Right lobe of liver (tissue), 6 donors: ENCODE results near the gene KCNJ8. TPM values are rescaled to one million over a fixed set of nuclear protein-coding genes. Genes with fewer than 3 reads are reported as not detected.

ENCODE experiments used
- ATAC-seq, 4 donors: fragments of 200-7000 bp; cut with Tn5 transposase; one replicate each; pipeline ENCODE4 v1.9.1; 2020; ENCODE audit warnings: mild to moderate bottlenecking in 4 of 4, moderate library complexity in 4 of 4
- DNase-seq, 3 donors: peaks; one replicate each; pipeline ENCODE4 v3.0.0-alpha.2; 2020
- H3K27ac ChIP-seq, 3 donors: fragments of 200-600 bp; one replicate each; pipeline ENCODE4 v1.8.0; 2022
- H3K27me3 ChIP-seq, 2 donors: fragments of 200-600 bp; one replicate each; pipeline ENCODE4 v1.8.0; 2022
- H3K36me3 ChIP-seq, 4 donors: fragments of 200-600 bp; sonication (generic) in 1 of 4; one replicate each; pipeline versions ENCODE4 v1.5.1 to v1.8.0; 2017 to 2022; ENCODE audit warnings: control low read depth in 1 of 4
- H3K4me1 ChIP-seq, 4 donors: fragments of 200-600 bp; sonication (generic) in 1 of 4; one replicate each; pipeline versions ENCODE4 v1.5.1 to v1.8.0; 2017 to 2022; ENCODE audit warnings: control low read depth in 1 of 4
- H3K4me3 ChIP-seq, 3 donors: fragments of 200-600 bp; one replicate each; pipeline ENCODE4 v1.8.0; 2022
- H3K9me3 ChIP-seq, 4 donors: fragments of 200-600 bp; sonication (generic) in 1 of 4; one replicate each; pipeline versions ENCODE4 v1.5.1 to v1.8.0; 2017 to 2022; ENCODE audit warnings: control low read depth in 1 of 4
- POLR2A ChIP-seq: fragments of 450-650 bp; IDR thresholded peaks from one replicate; pipeline ENCODE4 v1.6.1; 2017; ENCODE audit warnings: antibody characterized with exemption, mild to moderate bottlenecking
- WGBS: methylation state at CpG from one replicate; pipeline ENCODE4 v1.1.6; 2018; ENCODE audit warnings: low coverage, low lambda C conversion rate; ENCODE audit not compliant: insufficient coverage; ENCODE audit errors: missing lambda C conversion rate; 5-methylcytosine and 5-hydroxymethylcytosine counted together
- intact Hi-C, 2 donors: fragments of 100-400 bp; cut with DNase I; formaldehyde crosslinking; loops; one replicate each; pipeline versions ENCODE4 v1.11.2 to v1.14.1; 2022
- long read RNA-seq: library from polyadenylated mRNA; unstranded; transcript quantifications from one replicate; pipeline ENCODE4 v2.0.0, GENCODE V29; 2019
- total RNA-seq, 6 experiments: library from RNA; depleted of rRNA in 2 of 6; stranded (reverse); fragments of >200 nt in 2 of 6; fragmentation: NEBNext Ultra II Directional in 3 of 6; extraction: Animal tissue kit (Norgen Biotek cat#: 25700) in 3 of 6; gene quantifications; one replicate each; pipeline versions ENCODE4 v1.1.0 to v1.2.4, GENCODE V29; 2016 to 2023
- TF ChIP-seq, protein P1 (sequence below), 4 donors: fragments of 200-600 bp in 3 of 4; fragments of 450-650 bp in 1 of 4; IDR thresholded peaks; one replicate each; pipeline versions ENCODE4 v1.5.1 to v1.8.0; 2016 to 2022; ENCODE audit warnings: antibody characterized with exemption in 4 of 4, mild to moderate bottlenecking in 2 of 4
- donor health status: DM: no; HTN: yes; CAD: no.
- donor health status: DM: no; HTN: no; CAD: no.
- donor health status: DM: no; HTN: no; CAD: no.
- donor health status: DM: no; HTN: yes; CAD: no.
- donor health status: DM: no; HTN: yes; CAD: no.

Gene KCNJ8
- total RNA-seq = 10 to 100 TPM in 5 of 6 experiments, 1 to 10 TPM in 1; 9.1 to 37.5 (median 25.4) TPM
- long read RNA-seq, transcript KCNJ8-201 (3 exons, 2,389 nt) = major isoform, 6 of 9 reads
- long read RNA-seq, partial matches to known transcripts = 2 of 9 reads
- long read RNA-seq, other reads (novel, unspliced or antisense) = 1 of 9 reads

DNA sequence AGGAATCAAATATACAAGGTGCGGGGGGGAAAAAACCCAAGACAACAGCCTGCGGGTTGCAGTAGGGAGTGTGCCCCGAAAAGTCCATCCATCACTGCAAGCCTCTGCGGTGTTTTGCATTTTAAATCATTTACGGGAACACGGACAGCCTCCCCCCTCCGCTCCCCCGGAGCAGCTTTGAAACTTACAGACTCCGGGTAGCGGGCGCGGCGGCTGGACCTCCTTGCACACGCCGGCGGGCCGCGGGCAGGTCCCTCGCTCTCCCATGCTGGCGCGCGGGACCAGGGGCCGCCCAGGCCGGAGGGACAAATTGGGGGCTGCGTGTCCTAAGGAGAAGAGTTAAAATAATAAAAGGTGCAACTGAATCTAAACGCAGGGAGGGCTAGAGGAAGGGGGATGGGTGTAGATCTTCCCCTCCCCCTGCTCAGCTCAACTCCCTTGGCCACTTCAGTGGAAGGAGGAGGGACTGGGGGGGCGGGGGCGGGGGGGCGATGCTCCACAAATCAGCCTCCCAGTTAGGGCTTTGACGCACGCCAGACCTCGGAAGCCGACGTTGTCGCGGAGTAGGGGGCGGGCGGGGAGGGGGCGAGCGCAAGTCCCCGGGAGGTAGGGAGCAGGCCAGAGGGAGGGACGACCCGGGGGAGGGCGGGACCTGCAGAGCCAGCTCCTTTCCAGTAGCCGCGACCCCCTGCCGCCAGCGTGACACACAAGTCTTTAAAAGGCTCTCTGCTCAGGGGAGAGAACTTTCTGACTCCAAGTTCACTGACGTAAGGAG is at the start of gene KCNJ8:
Gene KCNJ8, minus strand, starts transcription at position 349 of the 775 bp plus-strand sequence. CDS start 1,090 bp downstream, outside the sequence.
- ATAC-seq (peak; percentile 68 to 89 (median 78)), DNase-seq (peak; percentile 78 to 97 (median 92))
- H3K36me3 ChIP-seq = peaks cover 0 to 9% (median 0%) of the 10 kb centered on the region in 4 donors
- intact Hi-C loops = no loop called here
- no peaks in the 10 kb centered on the region for H3K27me3 ChIP-seq
- TF ChIP-seq, protein P1, sequence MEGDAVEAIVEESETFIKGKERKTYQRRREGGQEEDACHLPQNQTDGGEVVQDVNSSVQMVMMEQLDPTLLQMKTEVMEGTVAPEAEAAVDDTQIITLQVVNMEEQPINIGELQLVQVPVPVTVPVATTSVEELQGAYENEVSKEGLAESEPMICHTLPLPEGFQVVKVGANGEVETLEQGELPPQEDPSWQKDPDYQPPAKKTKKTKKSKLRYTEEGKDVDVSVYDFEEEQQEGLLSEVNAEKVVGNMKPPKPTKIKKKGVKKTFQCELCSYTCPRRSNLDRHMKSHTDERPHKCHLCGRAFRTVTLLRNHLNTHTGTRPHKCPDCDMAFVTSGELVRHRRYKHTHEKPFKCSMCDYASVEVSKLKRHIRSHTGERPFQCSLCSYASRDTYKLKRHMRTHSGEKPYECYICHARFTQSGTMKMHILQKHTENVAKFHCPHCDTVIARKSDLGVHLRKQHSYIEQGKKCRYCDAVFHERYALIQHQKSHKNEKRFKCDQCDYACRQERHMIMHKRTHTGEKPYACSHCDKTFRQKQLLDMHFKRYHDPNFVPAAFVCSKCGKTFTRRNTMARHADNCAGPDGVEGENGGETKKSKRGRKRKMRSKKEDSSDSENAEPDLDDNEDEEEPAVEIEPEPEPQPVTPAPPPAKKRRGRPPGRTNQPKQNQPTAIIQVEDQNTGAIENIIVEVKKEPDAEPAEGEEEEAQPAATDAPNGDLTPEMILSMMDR (IDR thresholded peaks at IDR 0.05) = peak in 1 of 4 donors; percentile 6
- TF ChIP-seq POLR2A = peak; percentile 46
- peak within 1 kb of the TSS; percentile 77 to 99 (median 99) for H3K27ac ChIP-seq
- peaks cover 0 to 20% (median 3%) of the 10 kb centered on the region in 4 donors for H3K4me1 ChIP-seq
- WGBS = under 1% methylated on average over 38 of the region's 49 CpGs
- no peaks in the 10 kb centered on the region for H3K9me3 ChIP-seq
- peak within 1 kb of the TSS; percentile 46 to 75 (median 74) for H3K4me3 ChIP-seq

DNA sequence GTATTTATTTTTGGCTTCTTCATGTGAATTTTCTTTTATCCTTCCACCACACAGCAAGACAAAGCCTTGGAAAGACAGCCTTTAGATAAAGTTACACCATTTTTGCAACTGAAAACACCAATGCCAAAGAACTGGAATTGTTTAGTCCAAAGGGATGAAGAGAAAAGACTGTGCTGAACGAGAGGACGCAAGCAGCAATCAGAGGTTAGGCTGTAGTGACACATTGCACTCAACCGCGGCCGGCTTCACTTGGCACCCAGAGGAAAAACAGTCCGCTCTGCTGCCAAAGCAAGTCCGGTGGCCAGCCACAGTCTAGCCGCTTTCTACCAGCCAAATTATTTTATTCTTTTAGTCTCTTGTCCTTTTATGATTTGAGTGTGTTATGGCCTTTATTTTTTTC is 49.1 kb upstream of the KCNJ8 start:
- WGBS = 14% methylated on average over 5 of the region's 8 CpGs

DNA sequence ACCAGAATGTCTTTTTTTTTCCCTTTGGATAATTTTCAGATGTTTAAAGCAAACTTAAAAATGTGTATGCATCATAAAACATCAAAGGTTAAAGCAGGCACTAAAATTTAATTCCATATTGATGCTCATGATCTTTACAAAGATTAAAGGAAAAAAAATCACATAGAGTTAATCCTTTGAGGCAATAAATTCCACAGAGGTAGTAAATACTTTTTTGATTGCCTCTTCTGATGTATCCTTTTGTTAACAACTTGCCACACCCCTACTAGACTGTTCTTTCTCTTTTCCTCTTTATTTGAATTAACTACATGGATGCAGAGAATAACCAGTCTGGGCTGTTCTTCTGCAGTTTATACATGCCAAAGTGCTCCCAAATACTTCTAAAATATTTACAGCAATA is 45.2 kb upstream of the KCNJ8 start:
- H3K27me3 ChIP-seq = no peaks in the 10 kb centered on the region
- ATAC-seq = no peak
- H3K27ac ChIP-seq = peak overlapping the region in 2 of 3 donors; percentile 77 to 81
- DNase-seq = no peak
- no peaks in the 10 kb centered on the region for H3K9me3 ChIP-seq
- no peaks in the 10 kb centered on the region for H3K36me3 ChIP-seq
- H3K4me1 ChIP-seq = peaks cover 0 to 58% (median 19%) of the 10 kb centered on the region in 4 donors
- H3K4me3 ChIP-seq = no peak overlapping the region
- intact Hi-C loops = no loop called here
- TF ChIP-seq POLR2A = no peak
- TF ChIP-seq, protein P1 (IDR thresholded peaks at IDR 0.05) = no peak

More for the DNA sequence above, 49.1 kb upstream of the KCNJ8 start:
- Histone ChIP-seq H3K4me3 (peak overlapping the region in 1 of 3 donors; percentile 33), H3K4me1 (peaks cover 0 to 66% (median 27%) of the 10 kb centered on the region in 4 donors), H3K36me3 (no peaks in the 10 kb centered on the region), H3K27me3 (no peaks in the 10 kb centered on the region), H3K9me3 (no peaks in the 10 kb centered on the region), H3K27ac (peak overlapping the region; percentile 35 to 88 (median 84))
- intact Hi-C loops = no loop called here
- TF ChIP-seq POLR2A = no peak
- TF ChIP-seq, protein P1 (IDR thresholded peaks at IDR 0.05) = no peak
- ATAC-seq (peak; percentile 81 to 91 (median 86)), DNase-seq (peak; percentile 70 to 90 (median 87))

DNA sequence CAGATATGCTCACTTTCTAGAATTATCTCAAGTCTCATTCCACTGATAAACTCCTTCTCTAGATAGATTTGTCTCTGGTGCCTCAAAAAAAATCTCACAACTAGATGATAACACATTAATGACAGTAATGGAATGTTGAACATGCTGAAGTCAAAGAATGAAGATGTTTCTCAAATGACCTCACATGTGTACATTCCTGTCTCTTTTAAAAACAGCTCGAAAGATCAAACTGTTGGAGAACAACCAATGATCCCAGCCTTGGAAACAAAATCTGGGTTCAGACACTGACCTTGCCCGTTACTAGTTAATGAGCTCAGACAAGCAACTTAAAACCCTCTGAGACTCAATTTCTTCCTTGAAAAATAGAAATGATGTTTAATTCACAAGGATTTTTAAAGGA is 44.7 kb upstream of the KCNJ8 start:
- H3K27ac ChIP-seq = peak overlapping the region; percentile 22 to 81 (median 77)
- ATAC-seq = peak; percentile 37 to 71 (median 56)

More for the DNA sequence above, 44.7 kb upstream of the KCNJ8 start:
- no peak overlapping the region for H3K4me3 ChIP-seq
- WGBS = 25% methylated on average over 2 of the region's 2 CpGs
- H3K9me3 ChIP-seq = no peaks in the 10 kb centered on the region
- no peak for DNase-seq
- H3K4me1 ChIP-seq = peaks cover 0 to 53% (median 20%) of the 10 kb centered on the region in 4 donors
- TF ChIP-seq POLR2A = no peak
- TF ChIP-seq, protein P1 (IDR thresholded peaks at IDR 0.05) = no peak
- no peaks in the 10 kb centered on the region for H3K27me3 ChIP-seq
- intact Hi-C loops = no loop called here
- no peaks in the 10 kb centered on the region for H3K36me3 ChIP-seq
